SK-N-SH (cell line): ENCODE data around the gene RRP8.

Experiments
- CTCF ChIP-seq: fragments of 200-600 bp; sonication (generic); IDR thresholded peaks from 2 replicates; pipeline ENCODE4 v1.6.1; 2017; ENCODE audit warnings: antibody characterized with exemption, mild to moderate bottlenecking, moderate library complexity
- ELF1 ChIP-seq: IDR thresholded peaks from 2 replicates; pipeline ENCODE4 v1.4.0; 2012
- FOSL2 ChIP-seq: IDR thresholded peaks from 2 replicates; pipeline ENCODE4 v1.4.0; 2012; ENCODE audit warnings: low read depth, mild to moderate bottlenecking, moderate library complexity, borderline replicate concordance
- FOXM1 ChIP-seq: IDR thresholded peaks from 2 replicates; pipeline ENCODE4 v1.4.0; 2012; ENCODE audit warnings: low read depth, mild to moderate bottlenecking
- JUND ChIP-seq: IDR thresholded peaks from 2 replicates; pipeline ENCODE4 v1.4.0; 2012
- MAX ChIP-seq: IDR thresholded peaks from 2 replicates; pipeline ENCODE4 v1.4.0; 2012; ENCODE audit warnings: low read depth
- NRF1 ChIP-seq: IDR thresholded peaks from 2 replicates; pipeline ENCODE4 v1.6.1; 2012; ENCODE audit warnings: low read depth, mild to moderate bottlenecking, low read length
- POLR2AphosphoS5 ChIP-seq: IDR thresholded peaks from 2 replicates; pipeline ENCODE4 v1.6.1; 2012; ENCODE audit warnings: low read depth, low read length
- RAD21 ChIP-seq: IDR thresholded peaks from 2 replicates; pipeline ENCODE4 v1.6.1; 2012; ENCODE audit warnings: mild to moderate bottlenecking, low read length
- REST ChIP-seq: IDR thresholded peaks from 2 replicates; pipeline ENCODE4 v1.6.1; 2012; ENCODE audit warnings: mild to moderate bottlenecking, low read depth, low read length, moderate library complexity
- TAF1 ChIP-seq: IDR thresholded peaks from 2 replicates; pipeline ENCODE4 v1.6.1; 2012; ENCODE audit warnings: low read depth, mild to moderate bottlenecking, low read length, moderate library complexity, borderline replicate concordance
- ZBTB33 ChIP-seq: IDR thresholded peaks from 2 replicates; pipeline ENCODE4 v1.4.0; 2012; ENCODE audit warnings: low read depth, borderline replicate concordance

- TF ChIP-seq POLR2AphosphoS5 (no peak), ZBTB33 (no peak), CTCF (no peak), NRF1 (no peak), TAF1 (no peak), FOSL2 (no peak), RAD21 (no peak), JUND (no peak), ELF1 (no peak), REST (no peak), FOXM1 (no peak), MAX (no peak)
These were observed 43.7 kb upstream of the RRP8 start for GRCh38 chr11:6646918-6647679.
